GM23248 (cell line): ENCODE measurements around the gene NFIA. TPM values are rescaled to one million over a fixed set of nuclear protein-coding genes. Genes with fewer than 3 reads are reported as not detected.

Experiments
- DNase-seq: peaks from one replicate; pipeline ENCODE4 v3.0.0-alpha.2; 2015
- H2AFZ ChIP-seq: fragments of 200-600 bp; sonication (generic); 2 replicates; pipeline ENCODE4 v1.6.1; 2016; ENCODE audit warnings: antibody characterized with exemption
- H3F3A ChIP-seq: fragments of 200-600 bp; sonication (generic); 2 replicates; pipeline ENCODE4 v1.6.1; 2016; ENCODE audit warnings: mild to moderate bottlenecking, antibody characterized with exemption, mixed run types; ENCODE audit not compliant: insufficient read depth
- H3K27ac ChIP-seq: fragments of 200-600 bp; sonication (generic); 2 replicates; pipeline ENCODE4 v1.5.1; 2016; ENCODE audit warnings: mild to moderate bottlenecking
- H3K27me3 ChIP-seq: fragments of 200-600 bp; sonication (generic); replicated peaks from 2 replicates; pipeline ENCODE4 v1.6.1; 2016; ENCODE audit warnings: mild to moderate bottlenecking; ENCODE audit not compliant: insufficient read depth
- H3K36me3 ChIP-seq: fragments of 200-600 bp; sonication (generic); 2 replicates; pipeline ENCODE4 v1.6.1; 2016; ENCODE audit warnings: low read depth, mild to moderate bottlenecking
- H3K4me1 ChIP-seq: fragments of 200-600 bp; sonication (generic); 2 replicates; pipeline ENCODE4 v1.6.1; 2016; ENCODE audit warnings: mild to moderate bottlenecking; ENCODE audit not compliant: insufficient read depth
- H3K4me2 ChIP-seq: fragments of 200-600 bp; sonication (generic); one replicate; pipeline ENCODE4 v1.6.1; 2016; ENCODE audit warnings: mild to moderate bottlenecking; ENCODE audit not compliant: unreplicated experiment
- H3K4me3 ChIP-seq: fragments of 200-600 bp; sonication (generic); 2 replicates; pipeline ENCODE4 v1.5.1; 2016; ENCODE audit warnings: mild to moderate bottlenecking
- H3K79me2 ChIP-seq: fragments of 200-600 bp; sonication (generic); 2 replicates; pipeline ENCODE4 v1.6.1; 2016; ENCODE audit warnings: mild to moderate bottlenecking; ENCODE audit not compliant: insufficient read depth
- H3K9ac ChIP-seq: fragments of 200-600 bp; sonication (generic); 2 replicates; pipeline ENCODE4 v1.6.1; 2016; ENCODE audit warnings: mild to moderate bottlenecking
- H3K9me2 ChIP-seq: fragments of 200-600 bp; sonication (generic); 2 replicates; pipeline ENCODE4 v1.6.1; 2016; ENCODE audit warnings: mixed run types, mild to moderate bottlenecking, moderate library complexity; ENCODE audit not compliant: insufficient read depth
- H3K9me3 ChIP-seq: fragments of 200-600 bp; sonication (generic); one replicate; pipeline ENCODE4 v1.6.1; 2017; ENCODE audit warnings: low read depth
- H4K20me1 ChIP-seq: fragments of 200-600 bp; sonication (generic); 2 replicates; pipeline ENCODE4 v1.6.0; 2016; ENCODE audit not compliant: insufficient read depth
- EZH2 ChIP-seq: fragments of 200-600 bp; sonication (generic); IDR thresholded peaks from 2 replicates; pipeline ENCODE4 v1.6.1; 2018; ENCODE audit warnings: antibody characterized with exemption, mild to moderate bottlenecking; ENCODE audit not compliant: insufficient read depth, poor library complexity, severe bottlenecking
- EZH2phosphoT487 ChIP-seq: fragments of 200-600 bp; sonication (generic); IDR thresholded peaks from 2 replicates; pipeline ENCODE4 v1.6.1; 2018; ENCODE audit warnings: antibody characterized with exemption, moderate library complexity, mild to moderate bottlenecking, low read depth; ENCODE audit not compliant: insufficient read depth
- WGBS, 2 experiments: methylation state at CpG; one replicate each; pipeline ENCODE4 v1.1.6; 2015 to 2017; ENCODE audit warnings: low lambda C conversion rate in 2 of 2, low coverage in 1 of 2; ENCODE audit errors: missing lambda C conversion rate in 2 of 2; 5-methylcytosine and 5-hydroxymethylcytosine counted together
- in situ Hi-C: fragments of 300-500 bp; cut with MboI; formaldehyde crosslinking; loops from 2 replicates; pipeline ENCODE4 v1.15.0; 2020
- polyA plus RNA-seq: library from polyadenylated mRNA; unstranded; fragments of >200 nt; fragmentation: Nextera tagmentation; extraction: Ambion mirVana; gene quantifications from 2 replicates; pipeline ENCODE4 v1.2.1, GENCODE V29; 2016
- total RNA-seq: library from RNA; depleted of rRNA; stranded (reverse); fragments of >200 nt; shearing (Covaris generic); gene quantifications from 2 replicates; pipeline ENCODE4 v1.2.3, GENCODE V29; 2014

The NFIA gene
- total and polyA plus RNA-seq, 2 experiments from 2014 or later: 3.4 to 8.8 TPM

DNA sequence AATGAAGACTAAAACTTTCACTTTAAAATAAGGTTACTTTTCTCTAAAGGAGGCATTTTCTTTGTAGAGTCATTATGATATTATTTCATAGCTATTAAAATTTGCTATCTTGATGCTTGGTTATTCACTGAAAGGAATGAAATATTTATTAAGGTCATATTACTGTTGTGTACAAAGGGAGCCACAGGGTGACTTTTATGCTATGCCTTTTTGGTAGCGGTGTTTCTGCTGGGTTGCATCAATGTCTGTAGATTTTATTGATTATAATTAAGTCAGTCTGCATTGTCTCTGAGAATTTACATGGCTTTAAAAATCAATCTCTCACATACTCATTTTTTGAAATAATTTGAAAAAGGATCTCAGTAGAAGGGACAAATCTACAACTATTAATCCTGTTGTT, 84.9 kb downstream of the NFIA start:
- Histone ChIP-seq H3K27me3 (no peaks in the 10 kb centered on the region), H4K20me1 (no peaks in the 10 kb centered on the region), H3F3A (peaks cover 23% of the 10 kb centered on the region), H3K79me2 (no peaks in the 10 kb centered on the region), H3K4me2 (no peak overlapping the region), H3K9ac (no peak overlapping the region), H3K27ac (no peak overlapping the region), H2AFZ (no peak overlapping the region), H3K4me1 (peaks cover 43% of the 10 kb centered on the region), H3K4me3 (no peak overlapping the region), H3K9me2 (no peaks in the 10 kb centered on the region), H3K36me3 (no peaks in the 10 kb centered on the region), H3K9me3 (no peaks in the 10 kb centered on the region)
- 98 to 100% methylated on average over 1 of the region's 1 CpG for WGBS, 2 experiments
- no peak for DNase-seq
- TF ChIP-seq EZH2 (no peak), EZH2phosphoT487 (no peak)
- in situ Hi-C loops: no loop called here

- H3K27me3 ChIP-seq: no peaks in the 10 kb centered on the region
- no peak for DNase-seq
- no peaks in the 10 kb centered on the region for H4K20me1 ChIP-seq
- H3K27ac ChIP-seq: no peak overlapping the region
- H3K9ac ChIP-seq: no peak overlapping the region
- H3F3A ChIP-seq: peaks cover 10% of the 10 kb centered on the region
- H3K36me3 ChIP-seq: no peaks in the 10 kb centered on the region
- in situ Hi-C loops: no loop called here
- TF ChIP-seq EZH2phosphoT487 (no peak), EZH2 (no peak)
- no peaks in the 10 kb centered on the region for H3K9me3 ChIP-seq
- no peak overlapping the region for H2AFZ ChIP-seq
- no peaks in the 10 kb centered on the region for H3K9me2 ChIP-seq
- H3K4me2 ChIP-seq: no peak overlapping the region
- no peak overlapping the region for H3K4me3 ChIP-seq
- peaks cover 30% of the 10 kb centered on the region for H3K4me1 ChIP-seq
- H3K79me2 ChIP-seq: no peaks in the 10 kb centered on the region
These were observed 86.7 kb downstream of the NFIA start for GRCh38 chr1:61169045-61169444.

DNA sequence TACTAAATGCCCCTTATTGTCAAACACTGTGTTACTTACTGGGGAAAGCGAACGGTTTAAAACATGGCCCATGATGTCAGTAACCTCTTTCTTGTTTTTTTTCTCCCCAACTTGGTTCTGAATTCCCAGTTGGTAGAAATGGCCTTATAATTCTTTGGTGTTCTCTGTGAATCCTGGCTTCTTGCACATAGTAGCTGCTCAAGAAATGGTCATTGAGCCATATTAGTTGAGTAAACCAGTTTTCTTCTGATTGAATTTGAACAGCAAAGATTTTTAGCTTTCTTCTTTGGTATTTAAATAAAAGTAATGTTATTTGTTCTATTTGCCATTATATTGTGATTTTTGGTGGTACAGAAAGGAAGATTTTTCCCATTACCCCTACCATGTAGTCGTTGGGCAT, 87.3 kb downstream of the NFIA start:
- Histone ChIP-seq H3F3A (peaks cover 5% of the 10 kb centered on the region; the same call in 1 of the 2 replicates), H3K27ac (no peak overlapping the region), H3K79me2 (no peaks in the 10 kb centered on the region), H3K9me3 (no peaks in the 10 kb centered on the region), H3K27me3 (no peaks in the 10 kb centered on the region), H3K36me3 (no peaks in the 10 kb centered on the region), H3K4me2 (no peak overlapping the region), H2AFZ (no peak overlapping the region), H3K9ac (no peak overlapping the region), H3K4me1 (peaks cover 26% of the 10 kb centered on the region), H3K9me2 (no peaks in the 10 kb centered on the region), H4K20me1 (no peaks in the 10 kb centered on the region), H3K4me3 (no peak overlapping the region)
- DNase-seq: no peak
- in situ Hi-C loops: no loop called here
- 78 to 81% methylated on average over 3 of the region's 3 CpGs for WGBS, 2 experiments
- no peak for TF ChIP-seq EZH2phosphoT487
- TF ChIP-seq EZH2: no peak

DNA sequence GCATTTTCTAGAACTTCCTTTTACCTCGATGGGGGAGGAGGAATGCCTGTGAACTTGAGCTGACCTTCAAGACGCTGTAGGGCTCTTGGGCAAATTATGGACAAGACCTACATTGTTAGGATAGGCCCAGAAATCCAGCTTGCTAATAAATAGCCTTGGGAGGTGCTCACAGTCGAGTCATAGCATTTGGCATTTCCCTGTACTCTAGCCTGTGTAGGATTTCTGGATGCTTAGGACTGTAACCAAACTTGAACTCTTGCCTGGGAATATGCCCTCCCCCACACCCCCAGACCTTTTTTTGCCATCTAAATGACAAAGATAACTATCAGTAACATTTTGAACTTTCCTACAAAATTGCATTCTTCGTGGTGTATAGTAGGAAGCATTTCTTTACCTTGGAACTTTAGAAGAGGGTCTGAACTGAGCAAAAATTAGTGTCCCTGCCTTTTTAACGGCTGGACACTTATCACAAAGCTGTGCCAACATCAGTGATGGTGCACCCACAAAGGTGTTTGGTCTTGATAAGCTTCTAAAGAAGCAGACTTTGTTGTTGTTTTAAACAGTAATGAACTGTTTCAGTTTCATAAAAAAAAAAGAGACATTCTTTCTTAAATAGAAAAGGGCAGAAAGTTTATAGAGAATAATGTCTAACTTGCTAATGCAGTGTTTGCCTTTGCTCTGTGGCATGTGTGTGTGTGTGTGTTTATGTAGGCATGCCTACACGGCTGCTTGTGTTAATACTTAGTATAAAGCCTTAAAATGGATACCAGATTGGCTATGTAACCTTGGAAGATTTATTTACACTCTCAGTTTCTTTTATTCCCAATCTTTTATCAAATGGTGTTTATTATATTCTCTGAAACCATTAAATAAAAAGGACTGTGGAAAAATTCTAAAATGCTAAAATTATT, 88.2 kb downstream of the NFIA start:
- WGBS, 2 experiments: 24 to 31% methylated on average over 6 of the region's 6 CpGs
- no peak for TF ChIP-seq EZH2
- no peak for TF ChIP-seq EZH2phosphoT487
- DNase-seq: peak; percentile 71
- Histone ChIP-seq H3K9me3 (no peaks in the 10 kb centered on the region), H3K4me3 (0 out of 2 replicates have a peak overlapping the region, but pooled peaks have one; percentile 10), H4K20me1 (no peaks in the 10 kb centered on the region), H3K4me2 (peak overlapping the region; percentile 45), H3K27me3 (no peaks in the 10 kb centered on the region), H3K9me2 (no peaks in the 10 kb centered on the region), H2AFZ (peak overlapping the region; percentile 41), H3K9ac (peak overlapping the region; percentile 19; the same call in 1 of the 2 replicates), H3K79me2 (no peaks in the 10 kb centered on the region), H3K4me1 (peaks cover 26% of the 10 kb centered on the region), H3F3A (0 out of 2 replicates have a peak, but pooled peaks cover 3% of the 10 kb centered on the region), H3K27ac (peak overlapping the region; percentile 15; the same call in 1 of the 2 replicates), H3K36me3 (no peaks in the 10 kb centered on the region)
- in situ Hi-C loops: no loop called here
